SK-N-SH (cell line): ENCODE data around the gene U2SURP. TPM values are rescaled to one million over a fixed set of nuclear protein-coding genes. Genes with fewer than 3 reads are reported as not detected.
"Not testable (repeated sequence)": the region's sequence is repeated elsewhere in the genome, so short reads cannot be mapped to it uniquely, and the experiment has no call there.

Source experiments
- CTCF ChIA-PET: fragments of 300-600, 350-600 bp; formaldehyde crosslinking; extraction: SDS; loops from one replicate; lab custom pipeline; 2021; lab: Yijun Ruan, JAX
- POLR2A ChIA-PET: fragments of 350-600 bp; sonication (Branson Sonifier 250); formaldehyde crosslinking; extraction: SDS; loops from one replicate; lab custom pipeline; 2020; ENCODE audit warnings: antibody characterized with exemption, inconsistent platforms; lab: Yijun Ruan, JAX
- DNase-seq: peaks from one replicate; pipeline ENCODE4 v3.0.0; 2012
- H2AFZ ChIP-seq: fragments of 200-600 bp; sonication (generic); 2 replicates; pipeline ENCODE4 v1.8.1; 2016; ENCODE audit warnings: antibody characterized with exemption, mild to moderate bottlenecking, low read depth
- H3F3A ChIP-seq: fragments of 200-600 bp; sonication (generic); replicated peaks from 2 replicates; pipeline ENCODE3; 2016; ENCODE audit warnings: antibody characterized with exemption, mild to moderate bottlenecking; ENCODE audit not compliant: insufficient read depth
- H3K27ac ChIP-seq, 2 experiments: fragments of 200-500 bp in 1 of 2; fragments of 200-600 bp in 1 of 2; sonication (Bioruptor generic) in 1 of 2; sonication (generic), shearing (Covaris generic) in 1 of 2; 2 replicates each; pipeline versions ENCODE4 v1.5.1 to v1.6.1; 2014 to 2016; ENCODE audit warnings: low read depth in 2 of 2, inconsistent platforms in 1 of 2, low read length in 1 of 2, mild to moderate bottlenecking in 1 of 2, mixed read lengths in 1 of 2
- H3K27me3 ChIP-seq: fragments of 200-600 bp; sonication (generic), shearing (Covaris generic); 2 replicates; pipeline ENCODE4 v1.6.1; 2016; ENCODE audit warnings: mixed run types; ENCODE audit not compliant: insufficient read depth
- H3K36me3 ChIP-seq, 2 experiments: fragments of 200-500 bp in 1 of 2; fragments of 200-600 bp in 1 of 2; sonication (Bioruptor generic) in 1 of 2; sonication (generic) in 1 of 2; replicated peaks in 1 of 2; 2 replicates each; pipeline versions ENCODE3 to v1.5.1; 2014 to 2016; ENCODE audit warnings: low read length in 1 of 2, mild to moderate bottlenecking in 1 of 2; ENCODE audit not compliant: insufficient read depth in 2 of 2, control insufficient read depth in 1 of 2
- H3K4me1 ChIP-seq, 2 experiments: fragments of 200-500 bp in 1 of 2; fragments of 200-600 bp in 1 of 2; sonication (Bioruptor generic) in 1 of 2; sonication (generic), shearing (Covaris generic) in 1 of 2; 2 replicates each; pipeline versions ENCODE4 v1.5.1 to v1.6.1; 2014 to 2016; ENCODE audit warnings: low read depth in 1 of 2, low read length in 1 of 2, mixed run types in 1 of 2; ENCODE audit not compliant: insufficient read depth in 2 of 2, control insufficient read depth in 1 of 2
- H3K4me2 ChIP-seq: fragments of 200-600 bp; sonication (generic), shearing (Covaris generic); 2 replicates; pipeline ENCODE4 v1.6.1; 2017; ENCODE audit warnings: mixed run types
- H3K4me3 ChIP-seq, 2 experiments: fragments of 200-500 bp in 1 of 2; fragments of 200-600 bp in 1 of 2; sonication (Bioruptor generic) in 1 of 2; sonication (generic), shearing (Covaris generic) in 1 of 2; 2 replicates each; pipeline versions ENCODE4 v1.5.1 to v1.8.1; 2014 to 2016; ENCODE audit warnings: low read depth in 2 of 2, inconsistent platforms in 1 of 2, low read length in 1 of 2, mild to moderate bottlenecking in 1 of 2, mixed read lengths in 1 of 2, moderate library complexity in 1 of 2
- H3K79me2 ChIP-seq: fragments of 200-600 bp; sonication (generic); 2 replicates; pipeline ENCODE4 v1.8.1; 2017; ENCODE audit warnings: mild to moderate bottlenecking; ENCODE audit not compliant: insufficient read depth
- H3K9ac ChIP-seq: fragments of 200-600 bp; sonication (generic); 2 replicates; pipeline ENCODE4 v1.6.1; 2017; ENCODE audit warnings: mixed run types
- H3K9me2 ChIP-seq: fragments of 200-600 bp; sonication (generic); 2 replicates; pipeline ENCODE4 v1.6.1; 2017; ENCODE audit warnings: mixed run types
- H3K9me3 ChIP-seq: fragments of 200-600 bp; sonication (generic); 2 replicates; pipeline ENCODE4 v1.6.1; 2017; ENCODE audit warnings: mixed run types, mild to moderate bottlenecking, moderate library complexity
- H4K20me1 ChIP-seq: fragments of 200-600 bp; sonication (generic); 2 replicates; pipeline ENCODE4 v1.6.1; 2017; ENCODE audit warnings: mild to moderate bottlenecking, mixed run types; ENCODE audit not compliant: insufficient read depth
- MXI1 ChIP-seq: IDR thresholded peaks from 2 replicates; pipeline ENCODE4 v1.6.1; 2012; ENCODE audit warnings: mild to moderate bottlenecking, low read depth, low read length, improper control_type of control experiment
- REST ChIP-seq: IDR thresholded peaks from 2 replicates; pipeline ENCODE4 v1.6.1; 2012; ENCODE audit warnings: mild to moderate bottlenecking, low read depth, low read length, moderate library complexity
- USF1 ChIP-seq: IDR thresholded peaks from 2 replicates; pipeline ENCODE4 v1.4.0; 2012; ENCODE audit warnings: low read depth, borderline replicate concordance
- WGBS: methylation state at CpG from one replicate; pipeline ENCODE4 v1.1.6; 2017; ENCODE audit warnings: low lambda C conversion rate; 5-methylcytosine and 5-hydroxymethylcytosine counted together
- polyA plus RNA-seq, 3 experiments: library from polyadenylated mRNA; depleted of rRNA; stranded (reverse); fragments of >200 nt; gene quantifications; 2 replicates each; pipeline ENCODE4 v1.2.3, GENCODE V29; 2012

U2SURP gene
- polyA plus RNA-seq, 1 of the 3 experiments (the other 2 are of a cell fraction): 10.9 TPM

- DNase-seq: no peak
- no peaks in the 10 kb centered on the region for H3K27me3 ChIP-seq
- no peaks in the 10 kb centered on the region for H3K9me2 ChIP-seq
- no peak overlapping the region for H3K27ac ChIP-seq
- no peak overlapping the region for H3K4me3 ChIP-seq
- H4K20me1 ChIP-seq: no peaks in the 10 kb centered on the region
- 93% methylated on average over 2 of the region's 2 CpGs for WGBS
- ChIA-PET CTCF (interaction anchor here (0.8 kb wide), 1 partner anchor 39 kb away, joined by 3 read pairs; no protein-coding TSS in a partner anchor), POLR2A (no interaction called here)
- H3K36me3 ChIP-seq: peaks cover 45 to 54% of the 10 kb centered on the region in 2 experiments
- H2AFZ ChIP-seq: no peak overlapping the region
- H3F3A ChIP-seq: peaks cover 4% of the 10 kb centered on the region
- no peaks in the 10 kb centered on the region for H3K4me1 ChIP-seq
- H3K9me3 ChIP-seq: no peaks in the 10 kb centered on the region
- H3K4me2 ChIP-seq: no peak overlapping the region
- H3K9ac ChIP-seq: no peak overlapping the region
- no peak for TF ChIP-seq USF1
- peaks cover 7% of the 10 kb centered on the region; the same call in 1 of the 2 replicates for H3K79me2 ChIP-seq
Observed at GRCh38 chr3:143045639-143046038, 44.3 kb downstream of the U2SURP start.

GRCh38 chr3:143046075-143046474, 44.7 kb downstream of the U2SURP start:
- H3K4me3 ChIP-seq, H3F3A ChIP-seq, H3K9me3 ChIP-seq, H2AFZ ChIP-seq, POLR2A ChIA-PET, H3K4me2 ChIP-seq, H3K9me2 ChIP-seq, H3K27me3 ChIP-seq, DNase-seq, H4K20me1 ChIP-seq, H3K79me2 ChIP-seq, H3K9ac ChIP-seq, H3K27ac ChIP-seq, H3K4me1 ChIP-seq: not testable (repeated sequence)
- CTCF ChIA-PET: interaction anchor here (0.8 kb wide), 1 partner anchor 40 kb away, joined by 3 read pairs; no protein-coding TSS in a partner anchor
- peaks cover 45 to 54% of the 10 kb centered on the region in 2 experiments for H3K36me3 ChIP-seq
- 96% methylated on average over 3 of the region's 5 CpGs for WGBS

GRCh38 chr3:143054011-143054410, 52.6 kb downstream of the U2SURP start:
- no peak for TF ChIP-seq REST
- TF ChIP-seq MXI1: no peak
- H3K4me2 ChIP-seq: no peak overlapping the region
- H3K4me3 ChIP-seq: no peak overlapping the region
- no peaks in the 10 kb centered on the region for H3K4me1 ChIP-seq
- no peaks in the 10 kb centered on the region for H4K20me1 ChIP-seq
- no peak overlapping the region for H2AFZ ChIP-seq
- no peaks in the 10 kb centered on the region for H3F3A ChIP-seq
- no peaks in the 10 kb centered on the region for H3K9me3 ChIP-seq
- WGBS: 94% methylated on average over 2 of the region's 2 CpGs
- no peak for DNase-seq
- H3K27ac ChIP-seq: no peak overlapping the region
- CTCF ChIA-PET: interaction anchor here (0.6 to 5.0 kb wide), 3 partner anchors 14 to 288 kb away, joined by 3 to 18 read pairs (median 3); no protein-coding TSS in a partner anchor
- H3K27me3 ChIP-seq: no peaks in the 10 kb centered on the region
- no peaks in the 10 kb centered on the region for H3K79me2 ChIP-seq
- H3K9me2 ChIP-seq: peaks cover 3% of the 10 kb centered on the region; the same call in 1 of the 2 replicates
- H3K9ac ChIP-seq: no peak overlapping the region
- H3K36me3 ChIP-seq: peaks cover 75 to 83% of the 10 kb centered on the region in 2 experiments
- POLR2A ChIA-PET: no interaction called here
